ENCODE measurements around the gene HERC2. TPM values are rescaled to one million over a fixed set of nuclear protein-coding genes. Genes with fewer than 3 reads are reported as not detected.

The HERC2 gene
- total and polyA plus RNA-seq, 2 of the 8 experiments (the other 6 are each of a cell fraction or from before 2014, with no cell fraction given) = 83.0 to 88.7 TPM

DNA sequence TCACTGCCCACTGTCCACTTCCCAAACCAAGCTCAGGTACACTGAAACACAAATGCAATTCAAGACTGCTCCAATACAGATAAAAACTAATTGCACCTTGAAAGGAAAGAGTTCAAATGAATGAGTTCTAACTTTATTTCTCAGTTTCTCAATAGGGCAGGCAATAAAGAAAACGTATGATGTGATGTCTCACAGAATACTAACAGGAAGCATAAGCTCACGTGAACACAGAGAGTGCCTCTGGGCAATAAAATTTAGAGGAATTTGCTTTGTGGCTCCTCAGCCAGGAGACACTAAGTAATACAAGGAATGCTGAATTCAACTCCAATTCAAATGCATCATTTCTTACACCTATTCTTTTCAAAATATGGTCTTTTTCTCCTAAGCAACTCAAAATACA lies 140.6 kb downstream of the HERC2 start (continued):
- TF ChIP-seq, protein P1, sequence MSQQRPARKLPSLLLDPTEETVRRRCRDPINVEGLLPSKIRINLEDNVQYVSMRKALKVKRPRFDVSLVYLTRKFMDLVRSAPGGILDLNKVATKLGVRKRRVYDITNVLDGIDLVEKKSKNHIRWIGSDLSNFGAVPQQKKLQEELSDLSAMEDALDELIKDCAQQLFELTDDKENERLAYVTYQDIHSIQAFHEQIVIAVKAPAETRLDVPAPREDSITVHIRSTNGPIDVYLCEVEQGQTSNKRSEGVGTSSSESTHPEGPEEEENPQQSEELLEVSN (IDR thresholded peaks at IDR 0.05) = no peak
- TF ChIP-seq, protein P2, sequence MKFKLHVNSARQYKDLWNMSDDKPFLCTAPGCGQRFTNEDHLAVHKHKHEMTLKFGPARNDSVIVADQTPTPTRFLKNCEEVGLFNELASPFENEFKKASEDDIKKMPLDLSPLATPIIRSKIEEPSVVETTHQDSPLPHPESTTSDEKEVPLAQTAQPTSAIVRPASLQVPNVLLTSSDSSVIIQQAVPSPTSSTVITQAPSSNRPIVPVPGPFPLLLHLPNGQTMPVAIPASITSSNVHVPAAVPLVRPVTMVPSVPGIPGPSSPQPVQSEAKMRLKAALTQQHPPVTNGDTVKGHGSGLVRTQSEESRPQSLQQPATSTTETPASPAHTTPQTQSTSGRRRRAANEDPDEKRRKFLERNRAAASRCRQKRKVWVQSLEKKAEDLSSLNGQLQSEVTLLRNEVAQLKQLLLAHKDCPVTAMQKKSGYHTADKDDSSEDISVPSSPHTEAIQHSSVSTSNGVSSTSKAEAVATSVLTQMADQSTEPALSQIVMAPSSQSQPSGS (IDR thresholded peaks at IDR 0.05; ENCODE audit: low read length) = no peak
- TF ChIP-seq CTBP2 (IDR thresholded peaks at IDR 0.05; ENCODE audit: borderline replicate concordance, insufficient read depth, insufficient read length, low read length) (no peak), RXRA (IDR thresholded peaks at IDR 0.05; ENCODE audit: insufficient read depth, low read depth, low read length) (no peak), SP4 (IDR thresholded peaks at IDR 0.05; ENCODE audit: low read length) (no peak), BCL11A (IDR thresholded peaks at IDR 0.05; ENCODE audit: low read depth in 2 of 2, low read length in 2 of 2) (no peak), BACH1 (IDR thresholded peaks at IDR 0.05; ENCODE audit: low read length) (no peak)
